Measurements from ENCODE around the gene S1PR1. TPM values are rescaled to one million over a fixed set of nuclear protein-coding genes. Genes with fewer than 3 reads are reported as not detected.

The S1PR1 gene
- polyA plus RNA-seq, 1 donor (not counting 4 experiments of a cell fraction or from before 2014, with no cell fraction given) = 3.1 TPM

GRCh38 chr1:101219924-101220870 lies 16.6 kb upstream of the S1PR1 start:
- DNase-seq (ENCODE audit: low read depth, low spot score) (no peak), FAIRE-seq (no peak)
- H3K9me1 ChIP-seq (ENCODE audit: control insufficient read depth, extremely low read depth, insufficient read depth, low read length) = no peaks in the 10 kb centered on the region
- no peak overlapping the region for H3K4me2 ChIP-seq (ENCODE audit: control insufficient read depth, extremely low read depth, insufficient read depth, low read depth, low read length)
- no peaks in the 10 kb centered on the region for H4K20me1 ChIP-seq (ENCODE audit: control insufficient read depth, extremely low read depth, insufficient read depth, low read length)
- no peaks in the 10 kb centered on the region for H3K79me2 ChIP-seq (ENCODE audit: control insufficient read depth, insufficient read depth, low read length)
- no peaks in the 10 kb centered on the region for H3K9me3 ChIP-seq (ENCODE audit: control insufficient read depth, low read depth, low read length)
- H3K36me3 ChIP-seq (ENCODE audit: control insufficient read depth in 2 of 2, extremely low read depth in 1 of 2, insufficient read depth in 2 of 2, low read length in 2 of 2) = no peaks in the 10 kb centered on the region
- no peak overlapping the region for H3K4me3 ChIP-seq (ENCODE audit: control insufficient read depth in 2 of 3, extremely low read depth in 1 of 3, insufficient read depth in 2 of 3, low read depth in 1 of 3, low read length in 3 of 3)
- no peak overlapping the region for H3K9ac ChIP-seq (ENCODE audit: control insufficient read depth, extremely low read depth, insufficient read depth, low read length)
- dilution Hi-C loops (cut with MboI; ENCODE audit: extremely low pct_ligation_motif_present, low sequenced_read_pairs) = no loop called here
- no peak for TF ChIP-seq EZH2 (IDR thresholded peaks at IDR 0.05; ENCODE audit: low read length)
- no peak overlapping the region for H3K27ac ChIP-seq (ENCODE audit: control insufficient read depth, insufficient read depth, low read length)
- no peaks in the 10 kb centered on the region for H3K27me3 ChIP-seq (ENCODE audit: control insufficient read depth, extremely low read depth, insufficient read depth, low read length)
- H2AFZ ChIP-seq (ENCODE audit: control insufficient read depth, low read length) = no peak overlapping the region
- no peaks in the 10 kb centered on the region for H3K4me1 ChIP-seq (ENCODE audit: control insufficient read depth, extremely low read depth, insufficient read depth, low read length)

- TF ChIP-seq CTCF (optimal IDR thresholded peaks at IDR 0.05 in 1 of 3, IDR thresholded peaks at IDR 0.05 in 1 of 3, conservative IDR thresholded peaks at IDR 0.05 in 1 of 3; ENCODE audit: extremely low read depth in 1 of 3, insufficient read depth in 2 of 3, low read length in 3 of 3) = no peak
- H3K36me3 ChIP-seq (ENCODE audit: control insufficient read depth in 2 of 2, extremely low read depth in 1 of 2, insufficient read depth in 2 of 2, low read length in 2 of 2) = no peaks in the 10 kb centered on the region
- no peak overlapping the region for H3K9ac ChIP-seq (ENCODE audit: control insufficient read depth, extremely low read depth, insufficient read depth, low read length)
- dilution Hi-C loops (cut with MboI; ENCODE audit: extremely low pct_ligation_motif_present, low sequenced_read_pairs) = no loop called here
- no peak overlapping the region for H3K4me3 ChIP-seq (ENCODE audit: control insufficient read depth in 2 of 3, extremely low read depth in 1 of 3, insufficient read depth in 2 of 3, low read depth in 1 of 3, low read length in 3 of 3)
- H3K9me1 ChIP-seq (ENCODE audit: control insufficient read depth, extremely low read depth, insufficient read depth, low read length) = no peaks in the 10 kb centered on the region
- FAIRE-seq = no peak
- H3K4me2 ChIP-seq (ENCODE audit: control insufficient read depth, extremely low read depth, insufficient read depth, low read depth, low read length) = no peak overlapping the region
- no peak for DNase-seq (ENCODE audit: low read depth, low spot score)
- H3K27me3 ChIP-seq (ENCODE audit: control insufficient read depth, extremely low read depth, insufficient read depth, low read length) = no peaks in the 10 kb centered on the region
- no peaks in the 10 kb centered on the region for H3K79me2 ChIP-seq (ENCODE audit: control insufficient read depth, insufficient read depth, low read length)
- no peaks in the 10 kb centered on the region for H4K20me1 ChIP-seq (ENCODE audit: control insufficient read depth, extremely low read depth, insufficient read depth, low read length)
- no peaks in the 10 kb centered on the region for H3K9me3 ChIP-seq (ENCODE audit: control insufficient read depth, low read depth, low read length)
- H3K4me1 ChIP-seq (ENCODE audit: control insufficient read depth, extremely low read depth, insufficient read depth, low read length) = no peaks in the 10 kb centered on the region
- no peak overlapping the region for H2AFZ ChIP-seq (ENCODE audit: control insufficient read depth, low read length)
- no peak overlapping the region for H3K27ac ChIP-seq (ENCODE audit: control insufficient read depth, insufficient read depth, low read length)
Measured at GRCh38 chr1:101220906-101221305, 15.9 kb upstream of the S1PR1 start.
